Measurements from ENCODE around the gene PFN3.

DNA sequence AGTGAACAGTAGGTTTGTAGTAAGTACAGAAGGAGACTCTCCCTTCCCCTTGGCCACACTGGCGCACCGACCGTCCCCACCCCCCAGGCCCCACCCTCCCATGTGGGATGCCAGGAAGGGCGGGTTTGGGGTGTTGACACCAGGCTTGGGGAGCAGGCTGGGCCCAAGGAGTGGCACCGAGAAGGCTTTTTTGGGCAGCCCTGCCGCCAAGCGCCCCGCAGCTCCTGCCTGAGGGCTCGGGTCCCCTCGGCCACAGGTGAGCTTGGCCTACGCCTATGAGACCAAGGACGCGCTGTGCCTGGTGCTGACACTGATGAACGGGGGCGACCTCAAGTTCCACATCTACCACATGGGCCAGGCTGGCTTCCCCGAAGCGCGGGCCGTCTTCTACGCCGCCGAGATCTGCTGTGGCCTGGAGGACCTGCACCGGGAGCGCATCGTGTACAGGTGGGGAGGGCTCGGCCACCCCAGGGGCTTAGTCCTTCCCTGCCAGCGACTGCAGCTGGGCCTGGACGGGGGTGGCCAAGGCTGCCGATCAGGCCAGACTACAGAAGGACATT is 33.3 kb upstream of the PFN3 start:
- TF ChIP-seq, protein P1, sequence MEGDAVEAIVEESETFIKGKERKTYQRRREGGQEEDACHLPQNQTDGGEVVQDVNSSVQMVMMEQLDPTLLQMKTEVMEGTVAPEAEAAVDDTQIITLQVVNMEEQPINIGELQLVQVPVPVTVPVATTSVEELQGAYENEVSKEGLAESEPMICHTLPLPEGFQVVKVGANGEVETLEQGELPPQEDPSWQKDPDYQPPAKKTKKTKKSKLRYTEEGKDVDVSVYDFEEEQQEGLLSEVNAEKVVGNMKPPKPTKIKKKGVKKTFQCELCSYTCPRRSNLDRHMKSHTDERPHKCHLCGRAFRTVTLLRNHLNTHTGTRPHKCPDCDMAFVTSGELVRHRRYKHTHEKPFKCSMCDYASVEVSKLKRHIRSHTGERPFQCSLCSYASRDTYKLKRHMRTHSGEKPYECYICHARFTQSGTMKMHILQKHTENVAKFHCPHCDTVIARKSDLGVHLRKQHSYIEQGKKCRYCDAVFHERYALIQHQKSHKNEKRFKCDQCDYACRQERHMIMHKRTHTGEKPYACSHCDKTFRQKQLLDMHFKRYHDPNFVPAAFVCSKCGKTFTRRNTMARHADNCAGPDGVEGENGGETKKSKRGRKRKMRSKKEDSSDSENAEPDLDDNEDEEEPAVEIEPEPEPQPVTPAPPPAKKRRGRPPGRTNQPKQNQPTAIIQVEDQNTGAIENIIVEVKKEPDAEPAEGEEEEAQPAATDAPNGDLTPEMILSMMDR (optimal IDR thresholded peaks at IDR 0.05 in 1 of 3, IDR thresholded peaks at IDR 0.05 in 1 of 3, conservative IDR thresholded peaks at IDR 0.05 in 1 of 3; ENCODE audit: extremely low read depth in 1 of 3, insufficient read depth in 2 of 3, low read length in 3 of 3), result no peak
- TF ChIP-seq EZH2 (IDR thresholded peaks at IDR 0.05; ENCODE audit: low read length), result no peak

Data from keratinocyte (primary cell).